ENCODE measurements around the gene CD33.

The CD33 gene

GRCh38 chr19:51186323-51186722, 38.6 kb upstream of the CD33 start:
- no peak for DNase-seq (ENCODE audit: low read depth)
- H3K4me3 ChIP-seq (ENCODE audit: low read length): no peak overlapping the region
- TF ChIP-seq, protein P1, sequence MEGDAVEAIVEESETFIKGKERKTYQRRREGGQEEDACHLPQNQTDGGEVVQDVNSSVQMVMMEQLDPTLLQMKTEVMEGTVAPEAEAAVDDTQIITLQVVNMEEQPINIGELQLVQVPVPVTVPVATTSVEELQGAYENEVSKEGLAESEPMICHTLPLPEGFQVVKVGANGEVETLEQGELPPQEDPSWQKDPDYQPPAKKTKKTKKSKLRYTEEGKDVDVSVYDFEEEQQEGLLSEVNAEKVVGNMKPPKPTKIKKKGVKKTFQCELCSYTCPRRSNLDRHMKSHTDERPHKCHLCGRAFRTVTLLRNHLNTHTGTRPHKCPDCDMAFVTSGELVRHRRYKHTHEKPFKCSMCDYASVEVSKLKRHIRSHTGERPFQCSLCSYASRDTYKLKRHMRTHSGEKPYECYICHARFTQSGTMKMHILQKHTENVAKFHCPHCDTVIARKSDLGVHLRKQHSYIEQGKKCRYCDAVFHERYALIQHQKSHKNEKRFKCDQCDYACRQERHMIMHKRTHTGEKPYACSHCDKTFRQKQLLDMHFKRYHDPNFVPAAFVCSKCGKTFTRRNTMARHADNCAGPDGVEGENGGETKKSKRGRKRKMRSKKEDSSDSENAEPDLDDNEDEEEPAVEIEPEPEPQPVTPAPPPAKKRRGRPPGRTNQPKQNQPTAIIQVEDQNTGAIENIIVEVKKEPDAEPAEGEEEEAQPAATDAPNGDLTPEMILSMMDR (IDR thresholded peaks at IDR 0.05; ENCODE audit: insufficient read depth, low read depth, low read length, missing control alignments): no peak

GRCh38 chr19:51187395-51188226, 37.3 kb upstream of the CD33 start:
- H3K4me3 ChIP-seq (ENCODE audit: low read length): no peak overlapping the region
- TF ChIP-seq, protein P1 (IDR thresholded peaks at IDR 0.05; ENCODE audit: insufficient read depth, low read depth, low read length, missing control alignments): no peak
- DNase-seq (ENCODE audit: low read depth): no peak

GRCh38 chr19:51188227-51188559, 36.7 kb upstream of the CD33 start:
- no peak for DNase-seq (ENCODE audit: low read depth)
- TF ChIP-seq, protein P1 (IDR thresholded peaks at IDR 0.05; ENCODE audit: insufficient read depth, low read depth, low read length, missing control alignments): no peak
- no peak overlapping the region for H3K4me3 ChIP-seq (ENCODE audit: low read length)

- no peak for DNase-seq (ENCODE audit: low read depth)
- H3K4me3 ChIP-seq (ENCODE audit: low read length): no peak overlapping the region
- TF ChIP-seq, protein P1 (IDR thresholded peaks at IDR 0.05; ENCODE audit: insufficient read depth, low read depth, low read length, missing control alignments): no peak
These were observed 32.2 kb upstream of the CD33 start for GRCh38 chr19:51192689-51193088.

GRCh38 chr19:51194527-51195315, 30.2 kb upstream of the CD33 start:
- TF ChIP-seq, protein P1 (IDR thresholded peaks at IDR 0.05; ENCODE audit: insufficient read depth, low read depth, low read length, missing control alignments): no peak
- no peak overlapping the region for H3K4me3 ChIP-seq (ENCODE audit: low read length)

DNA sequence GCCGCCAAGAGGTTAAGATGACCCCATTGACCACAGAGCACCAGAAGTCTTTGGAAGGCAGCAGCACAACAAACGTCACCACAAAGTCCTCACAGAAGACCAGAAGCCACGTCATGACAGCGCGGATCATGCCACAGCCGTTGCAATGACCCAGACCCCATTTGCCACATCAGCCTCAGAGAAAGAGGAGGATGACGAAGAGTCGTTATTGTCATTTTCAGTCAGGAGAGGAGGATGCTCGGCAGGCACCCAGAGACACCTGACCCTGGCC, 29.6 kb upstream of the CD33 start:
- TF ChIP-seq, protein P1 (IDR thresholded peaks at IDR 0.05; ENCODE audit: insufficient read depth, low read depth, low read length, missing control alignments): no peak
- no peak overlapping the region for H3K4me3 ChIP-seq (ENCODE audit: low read length)
- no peak for DNase-seq (ENCODE audit: low read depth)

More at GRCh38 chr19:51194527-51195315, 30.2 kb upstream of the CD33 start:
- no peak for DNase-seq (ENCODE audit: low read depth)
